HL-60 (cell line): ENCODE data around the gene TLCD5.

Experiments
- SPI1 ChIP-seq: IDR thresholded peaks from 2 replicates; pipeline ENCODE4 v1.6.1; 2012; ENCODE audit warnings: low read depth, mild to moderate bottlenecking, borderline replicate concordance
- TF ChIP-seq, protein P1 (sequence below): IDR thresholded peaks from one replicate; pipeline ENCODE4 v1.5.1; 2011; ENCODE audit warnings: low read length, control low read depth, inconsistent platforms; ENCODE audit not compliant: insufficient read depth

DNA sequence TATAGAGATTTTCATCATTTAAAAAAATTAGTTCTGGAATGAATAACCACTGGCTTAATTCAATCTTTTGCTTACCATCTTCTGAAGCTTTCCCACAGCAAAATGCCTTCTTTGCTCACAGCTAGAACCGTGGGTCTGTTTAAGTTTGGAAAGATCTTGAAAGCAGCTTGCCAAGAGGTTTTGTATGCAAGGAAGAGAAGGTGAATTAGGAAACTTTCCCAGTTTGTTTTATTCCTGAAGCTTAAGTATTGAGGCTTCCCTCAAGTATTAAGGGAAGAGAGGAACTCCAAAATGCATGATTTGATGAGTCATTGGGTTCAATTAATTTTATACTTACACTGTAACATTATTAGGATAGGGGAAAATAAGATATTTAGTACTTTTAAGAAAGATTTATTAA is 9.2 kb downstream of the TLCD5 start:
- no peak for TF ChIP-seq SPI1
- TF ChIP-seq, protein P1, sequence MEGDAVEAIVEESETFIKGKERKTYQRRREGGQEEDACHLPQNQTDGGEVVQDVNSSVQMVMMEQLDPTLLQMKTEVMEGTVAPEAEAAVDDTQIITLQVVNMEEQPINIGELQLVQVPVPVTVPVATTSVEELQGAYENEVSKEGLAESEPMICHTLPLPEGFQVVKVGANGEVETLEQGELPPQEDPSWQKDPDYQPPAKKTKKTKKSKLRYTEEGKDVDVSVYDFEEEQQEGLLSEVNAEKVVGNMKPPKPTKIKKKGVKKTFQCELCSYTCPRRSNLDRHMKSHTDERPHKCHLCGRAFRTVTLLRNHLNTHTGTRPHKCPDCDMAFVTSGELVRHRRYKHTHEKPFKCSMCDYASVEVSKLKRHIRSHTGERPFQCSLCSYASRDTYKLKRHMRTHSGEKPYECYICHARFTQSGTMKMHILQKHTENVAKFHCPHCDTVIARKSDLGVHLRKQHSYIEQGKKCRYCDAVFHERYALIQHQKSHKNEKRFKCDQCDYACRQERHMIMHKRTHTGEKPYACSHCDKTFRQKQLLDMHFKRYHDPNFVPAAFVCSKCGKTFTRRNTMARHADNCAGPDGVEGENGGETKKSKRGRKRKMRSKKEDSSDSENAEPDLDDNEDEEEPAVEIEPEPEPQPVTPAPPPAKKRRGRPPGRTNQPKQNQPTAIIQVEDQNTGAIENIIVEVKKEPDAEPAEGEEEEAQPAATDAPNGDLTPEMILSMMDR, result no peak
